GM23338 (cell line): ENCODE measurements around the gene WDR70. TPM values are rescaled to one million over a fixed set of nuclear protein-coding genes. Genes with fewer than 3 reads are reported as not detected.
A peak's percentile ranks its signal among the peaks of the same experiment; 100 is the strongest.

Source experiments
- ATAC-seq: fragments of 200-7000 bp; cut with Tn5 transposase; 3 replicates; pipeline ENCODE4 v1.9.1; 2020
- DNase-seq: peaks from one replicate; pipeline ENCODE4 v3.0.0-alpha.2; 2015; ENCODE audit warnings: low spot score
- H2AFZ ChIP-seq: fragments of 200-600 bp; sonication (generic); 2 replicates; pipeline ENCODE4 v1.8.0; 2016; ENCODE audit warnings: antibody characterized with exemption, mild to moderate bottlenecking, moderate library complexity
- H3F3A ChIP-seq: fragments of 200-600 bp; sonication (generic); replicated peaks from 2 replicates; pipeline ENCODE4 v1.8.0; 2017; ENCODE audit warnings: antibody characterized with exemption, mixed run types, low read depth
- H3K27ac ChIP-seq: fragments of 200-600 bp; sonication (generic); 2 replicates; pipeline ENCODE4 v1.6.1; 2016; ENCODE audit warnings: low read depth
- H3K27me3 ChIP-seq: fragments of 200-600 bp; sonication (generic); 2 replicates; pipeline ENCODE4 v1.8.0; 2016; ENCODE audit warnings: mild to moderate bottlenecking, mixed run types, moderate library complexity; ENCODE audit not compliant: insufficient read depth
- H3K36me3 ChIP-seq: fragments of 200-600 bp; sonication (generic); 2 replicates; pipeline ENCODE4 v1.8.0; 2016; ENCODE audit warnings: mild to moderate bottlenecking; ENCODE audit not compliant: insufficient read depth
- H3K4me1 ChIP-seq: fragments of 200-600 bp; sonication (generic); 2 replicates; pipeline ENCODE4 v1.8.0; 2016; ENCODE audit warnings: mild to moderate bottlenecking, moderate library complexity; ENCODE audit not compliant: insufficient read depth
- H3K4me2 ChIP-seq: fragments of 200-600 bp; sonication (generic); 2 replicates; pipeline ENCODE4 v1.7.1; 2017; ENCODE audit warnings: mixed run types
- H3K4me3 ChIP-seq: fragments of 200-600 bp; sonication (generic); 2 replicates; pipeline ENCODE4 v1.6.1; 2016; ENCODE audit warnings: mixed run types
- H3K79me2 ChIP-seq: fragments of 200-600 bp; sonication (generic); replicated peaks from 2 replicates; pipeline ENCODE4 v1.8.0; 2017; ENCODE audit warnings: mild to moderate bottlenecking; ENCODE audit not compliant: insufficient read depth
- H3K9me2 ChIP-seq: fragments of 200-600 bp; sonication (generic); 2 replicates; pipeline ENCODE4 v1.8.0; 2017; ENCODE audit not compliant: insufficient read depth
- H4K20me1 ChIP-seq: fragments of 200-600 bp; sonication (generic); replicated peaks from 2 replicates; pipeline ENCODE4 v1.8.0; 2017; ENCODE audit warnings: mild to moderate bottlenecking; ENCODE audit not compliant: insufficient read depth
- H3K27ac Mint-ChIP-seq: 2 replicates; pipeline ENCODE4 v1.8.0; 2020; ENCODE audit warnings: inconsistent platforms, mild to moderate bottlenecking, moderate library complexity, mixed read lengths
- H3K27me3 Mint-ChIP-seq: 3 replicates; pipeline ENCODE4 v1.8.0; 2022; ENCODE audit warnings: low read depth, mild to moderate bottlenecking, moderate library complexity, mixed read lengths, inconsistent platforms; ENCODE audit not compliant: insufficient read depth, poor library complexity
- H3K36me3 Mint-ChIP-seq: 3 replicates; pipeline ENCODE4 v1.8.0; 2021; ENCODE audit warnings: low read depth, mild to moderate bottlenecking, inconsistent platforms, moderate library complexity, mixed read lengths
- H3K4me1 Mint-ChIP-seq: 3 replicates; pipeline ENCODE4 v1.8.0; 2020; ENCODE audit warnings: mild to moderate bottlenecking, inconsistent platforms, mixed read lengths
- H3K4me3 Mint-ChIP-seq: 3 replicates; pipeline ENCODE4 v1.8.0; 2021; ENCODE audit warnings: moderate library complexity, mild to moderate bottlenecking, inconsistent platforms, mixed read lengths
- H3K9me3 Mint-ChIP-seq: 3 replicates; pipeline ENCODE4 v1.8.0; 2020; ENCODE audit warnings: moderate library complexity, mild to moderate bottlenecking, inconsistent platforms, mixed read lengths
- CREB1 ChIP-seq: fragments of 250-450 bp; sonication (Bioruptor Pico); IDR thresholded peaks from 2 replicates; pipeline ENCODE4 v1.5.0; 2020; ENCODE audit warnings: low read depth, mild to moderate bottlenecking, moderate library complexity
- EZH2 ChIP-seq: fragments of 200-600 bp; sonication (generic); IDR thresholded peaks from one replicate; pipeline ENCODE4 v1.8.0; 2017; ENCODE audit warnings: antibody characterized with exemption, mild to moderate bottlenecking, low read depth; ENCODE audit not compliant: unreplicated experiment
- EZH2phosphoT487 ChIP-seq: fragments of 200-600 bp; sonication (generic); IDR thresholded peaks from one replicate; pipeline ENCODE4 v1.8.1; 2018; ENCODE audit warnings: antibody characterized with exemption; ENCODE audit not compliant: unreplicated experiment
- JUNB ChIP-seq: IDR thresholded peaks from one replicate; pipeline ENCODE4 v1.6.1; 2016; ENCODE audit warnings: antibody characterized with exemption; ENCODE audit not compliant: unreplicated experiment
- NANOG ChIP-seq: IDR thresholded peaks from 2 replicates; pipeline ENCODE4 v1.6.1; 2016; ENCODE audit warnings: antibody characterized with exemption, borderline replicate concordance
- POLR2AphosphoS5 ChIP-seq: IDR thresholded peaks from 2 replicates; pipeline ENCODE4 v1.6.1; 2016; ENCODE audit warnings: antibody characterized with exemption, low read depth
- STAT1 ChIP-seq: IDR thresholded peaks from one replicate; pipeline ENCODE4 v1.6.1; 2016; ENCODE audit warnings: antibody characterized with exemption; ENCODE audit not compliant: unreplicated experiment
- ZNF114 ChIP-seq: fragments of 250-450 bp; sonication (Bioruptor Pico); IDR thresholded peaks from 2 replicates; pipeline ENCODE4 v1.5.0; 2020; ENCODE audit warnings: mild to moderate bottlenecking, moderate library complexity
- ZNF331 ChIP-seq: fragments of 250-450 bp; sonication (Bioruptor Pico); IDR thresholded peaks from 2 replicates; pipeline ENCODE4 v1.5.0; 2020; ENCODE audit warnings: low read depth, mild to moderate bottlenecking, moderate library complexity
- polyA plus RNA-seq: library from polyadenylated mRNA; unstranded; fragments of >200 nt; fragmentation: Nextera tagmentation; extraction: Ambion mirVana; gene quantifications from 2 replicates; pipeline ENCODE4 v1.2.1, GENCODE V29; 2016
- total RNA-seq: library from RNA; depleted of rRNA; stranded (reverse); fragments of >200 nt; shearing (Covaris generic); gene quantifications from 2 replicates; pipeline ENCODE4 v1.2.3, GENCODE V29; 2014
- TF ChIP-seq, protein P1 (sequence below): IDR thresholded peaks from 2 replicates; pipeline ENCODE4 v1.6.1; 2016; ENCODE audit warnings: antibody characterized with exemption
- TF ChIP-seq, protein P2 (sequence below): fragments of 250-450 bp; sonication (Bioruptor Pico); IDR thresholded peaks from 2 replicates; pipeline ENCODE4 v1.5.0; 2020; ENCODE audit warnings: mild to moderate bottlenecking, moderate library complexity
- TF ChIP-seq, protein P3 (sequence below), 2 experiments: fragments of 200-600 bp in 1 of 2; sonication (generic) in 1 of 2; conservative IDR thresholded peaks; 2 replicates each; pipeline versions ENCODE4 v1.5.1 to v1.6.1; 2016 to 2017; ENCODE audit warnings: antibody characterized with exemption in 2 of 2, low read depth in 2 of 2, mild to moderate bottlenecking in 2 of 2, moderate library complexity in 1 of 2
- TF ChIP-seq, protein P4 (sequence below): IDR thresholded peaks from one replicate; pipeline ENCODE4 v1.6.1; 2018; ENCODE audit warnings: antibody characterized with exemption; ENCODE audit not compliant: unreplicated experiment

Gene WDR70
- total and polyA plus RNA-seq, 2 experiments from 2014 or later = 34.9 to 86.7 TPM

DNA sequence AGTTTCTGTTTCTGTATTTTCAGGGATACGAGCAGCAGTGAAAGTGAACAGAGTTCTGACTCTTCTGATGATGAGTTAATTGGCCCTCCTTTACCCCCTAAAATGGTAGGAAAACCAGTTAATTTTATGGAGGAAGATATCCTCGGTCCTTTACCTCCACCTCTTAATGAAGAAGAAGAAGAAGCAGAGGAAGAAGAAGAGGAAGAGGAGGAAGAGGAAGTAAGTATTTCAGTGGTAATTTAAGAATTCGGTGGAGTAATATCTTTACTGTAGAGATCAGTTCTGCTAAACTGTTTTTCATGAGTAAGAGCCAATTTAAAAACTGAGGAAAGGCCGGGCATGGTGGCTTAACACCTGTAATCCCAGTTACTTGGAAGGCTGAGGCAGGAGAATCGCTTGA is 17.2 kb downstream of the WDR70 start (continued):
- no peak for TF ChIP-seq POLR2AphosphoS5
- TF ChIP-seq JUNB = no peak
- no peak for TF ChIP-seq EZH2phosphoT487
- TF ChIP-seq ZNF331 (CRISPR knock-in tag) = no peak

DNA sequence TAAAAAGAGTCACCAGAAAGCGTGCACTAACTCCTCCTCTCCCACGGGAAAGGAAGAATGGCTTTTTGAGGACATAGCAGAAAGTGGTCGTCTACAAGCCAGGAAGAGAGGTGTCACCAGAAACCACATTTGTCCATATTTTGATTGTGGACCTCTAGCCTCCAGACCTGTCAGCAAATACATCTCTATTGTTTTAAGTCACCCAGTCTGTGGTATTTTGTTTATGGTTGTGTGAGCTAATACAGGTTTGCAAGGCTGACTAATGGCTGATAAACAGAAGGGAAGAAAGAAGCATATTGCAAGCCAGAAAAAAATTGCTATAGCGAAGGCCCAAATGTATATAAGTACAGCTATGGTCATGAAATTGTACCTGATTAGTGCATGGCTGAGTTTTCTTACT is 21.4 kb downstream of the WDR70 start:
- TF ChIP-seq, protein P1, sequence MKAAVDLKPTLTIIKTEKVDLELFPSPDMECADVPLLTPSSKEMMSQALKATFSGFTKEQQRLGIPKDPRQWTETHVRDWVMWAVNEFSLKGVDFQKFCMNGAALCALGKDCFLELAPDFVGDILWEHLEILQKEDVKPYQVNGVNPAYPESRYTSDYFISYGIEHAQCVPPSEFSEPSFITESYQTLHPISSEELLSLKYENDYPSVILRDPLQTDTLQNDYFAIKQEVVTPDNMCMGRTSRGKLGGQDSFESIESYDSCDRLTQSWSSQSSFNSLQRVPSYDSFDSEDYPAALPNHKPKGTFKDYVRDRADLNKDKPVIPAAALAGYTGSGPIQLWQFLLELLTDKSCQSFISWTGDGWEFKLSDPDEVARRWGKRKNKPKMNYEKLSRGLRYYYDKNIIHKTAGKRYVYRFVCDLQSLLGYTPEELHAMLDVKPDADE = no peak
- TF ChIP-seq ZNF331 (CRISPR knock-in tag) (no peak), EZH2 (no peak), NANOG (no peak), STAT1 (no peak), POLR2AphosphoS5 (no peak), JUNB (no peak), EZH2phosphoT487 (no peak), CREB1 (CRISPR knock-in tag) (no peak), ZNF114 (CRISPR knock-in tag) (no peak)
- TF ChIP-seq, protein P2, sequence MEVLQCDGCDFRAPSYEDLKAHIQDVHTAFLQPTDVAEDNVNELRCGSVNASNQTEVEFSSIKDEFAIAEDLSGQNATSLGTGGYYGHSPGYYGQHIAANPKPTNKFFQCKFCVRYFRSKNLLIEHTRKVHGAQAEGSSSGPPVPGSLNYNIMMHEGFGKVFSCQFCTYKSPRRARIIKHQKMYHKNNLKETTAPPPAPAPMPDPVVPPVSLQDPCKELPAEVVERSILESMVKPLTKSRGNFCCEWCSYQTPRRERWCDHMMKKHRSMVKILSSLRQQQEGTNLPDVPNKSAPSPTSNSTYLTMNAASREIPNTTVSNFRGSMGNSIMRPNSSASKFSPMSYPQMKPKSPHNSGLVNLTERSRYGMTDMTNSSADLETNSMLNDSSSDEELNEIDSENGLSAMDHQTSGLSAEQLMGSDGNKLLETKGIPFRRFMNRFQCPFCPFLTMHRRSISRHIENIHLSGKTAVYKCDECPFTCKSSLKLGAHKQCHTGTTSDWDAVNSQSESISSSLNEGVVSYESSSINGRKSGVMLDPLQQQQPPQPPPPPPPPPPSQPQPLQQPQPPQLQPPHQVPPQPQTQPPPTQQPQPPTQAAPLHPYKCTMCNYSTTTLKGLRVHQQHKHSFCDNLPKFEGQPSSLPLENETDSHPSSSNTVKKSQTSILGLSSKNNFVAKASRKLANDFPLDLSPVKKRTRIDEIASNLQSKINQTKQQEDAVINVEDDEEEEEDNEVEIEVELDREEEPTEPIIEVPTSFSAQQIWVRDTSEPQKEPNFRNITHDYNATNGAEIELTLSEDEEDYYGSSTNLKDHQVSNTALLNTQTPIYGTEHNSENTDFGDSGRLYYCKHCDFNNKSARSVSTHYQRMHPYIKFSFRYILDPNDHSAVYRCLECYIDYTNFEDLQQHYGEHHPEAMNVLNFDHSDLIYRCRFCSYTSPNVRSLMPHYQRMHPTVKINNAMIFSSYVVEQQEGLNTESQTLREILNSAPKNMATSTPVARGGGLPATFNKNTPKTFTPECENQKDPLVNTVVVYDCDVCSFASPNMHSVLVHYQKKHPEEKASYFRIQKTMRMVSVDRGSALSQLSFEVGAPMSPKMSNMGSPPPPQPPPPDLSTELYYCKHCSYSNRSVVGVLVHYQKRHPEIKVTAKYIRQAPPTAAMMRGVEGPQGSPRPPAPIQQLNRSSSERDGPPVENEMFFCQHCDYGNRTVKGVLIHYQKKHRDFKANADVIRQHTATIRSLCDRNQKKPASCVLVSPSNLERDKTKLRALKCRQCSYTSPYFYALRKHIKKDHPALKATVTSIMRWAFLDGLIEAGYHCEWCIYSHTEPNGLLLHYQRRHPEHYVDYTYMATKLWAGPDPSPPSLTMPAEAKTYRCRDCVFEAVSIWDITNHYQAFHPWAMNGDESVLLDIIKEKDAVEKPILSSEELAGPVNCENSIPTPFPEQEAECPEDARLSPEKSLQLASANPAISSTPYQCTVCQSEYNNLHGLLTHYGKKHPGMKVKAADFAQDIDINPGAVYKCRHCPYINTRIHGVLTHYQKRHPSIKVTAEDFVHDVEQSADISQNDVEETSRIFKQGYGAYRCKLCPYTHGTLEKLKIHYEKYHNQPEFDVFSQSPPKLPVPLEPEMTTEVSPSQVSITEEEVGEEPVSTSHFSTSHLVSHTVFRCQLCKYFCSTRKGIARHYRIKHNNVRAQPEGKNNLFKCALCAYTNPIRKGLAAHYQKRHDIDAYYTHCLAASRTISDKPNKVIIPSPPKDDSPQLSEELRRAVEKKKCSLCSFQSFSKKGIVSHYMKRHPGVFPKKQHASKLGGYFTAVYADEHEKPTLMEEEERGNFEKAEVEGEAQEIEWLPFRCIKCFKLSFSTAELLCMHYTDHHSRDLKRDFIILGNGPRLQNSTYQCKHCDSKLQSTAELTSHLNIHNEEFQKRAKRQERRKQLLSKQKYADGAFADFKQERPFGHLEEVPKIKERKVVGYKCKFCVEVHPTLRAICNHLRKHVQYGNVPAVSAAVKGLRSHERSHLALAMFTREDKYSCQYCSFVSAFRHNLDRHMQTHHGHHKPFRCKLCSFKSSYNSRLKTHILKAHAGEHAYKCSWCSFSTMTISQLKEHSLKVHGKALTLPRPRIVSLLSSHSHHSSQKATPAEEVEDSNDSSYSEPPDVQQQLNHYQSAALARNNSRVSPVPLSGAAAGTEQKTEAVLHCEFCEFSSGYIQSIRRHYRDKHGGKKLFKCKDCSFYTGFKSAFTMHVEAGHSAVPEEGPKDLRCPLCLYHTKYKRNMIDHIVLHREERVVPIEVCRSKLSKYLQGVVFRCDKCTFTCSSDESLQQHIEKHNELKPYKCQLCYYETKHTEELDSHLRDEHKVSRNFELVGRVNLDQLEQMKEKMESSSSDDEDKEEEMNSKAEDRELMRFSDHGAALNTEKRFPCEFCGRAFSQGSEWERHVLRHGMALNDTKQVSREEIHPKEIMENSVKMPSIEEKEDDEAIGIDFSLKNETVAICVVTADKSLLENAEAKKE (CRISPR knock-in tag) = no peak
- TF ChIP-seq, protein P3, sequence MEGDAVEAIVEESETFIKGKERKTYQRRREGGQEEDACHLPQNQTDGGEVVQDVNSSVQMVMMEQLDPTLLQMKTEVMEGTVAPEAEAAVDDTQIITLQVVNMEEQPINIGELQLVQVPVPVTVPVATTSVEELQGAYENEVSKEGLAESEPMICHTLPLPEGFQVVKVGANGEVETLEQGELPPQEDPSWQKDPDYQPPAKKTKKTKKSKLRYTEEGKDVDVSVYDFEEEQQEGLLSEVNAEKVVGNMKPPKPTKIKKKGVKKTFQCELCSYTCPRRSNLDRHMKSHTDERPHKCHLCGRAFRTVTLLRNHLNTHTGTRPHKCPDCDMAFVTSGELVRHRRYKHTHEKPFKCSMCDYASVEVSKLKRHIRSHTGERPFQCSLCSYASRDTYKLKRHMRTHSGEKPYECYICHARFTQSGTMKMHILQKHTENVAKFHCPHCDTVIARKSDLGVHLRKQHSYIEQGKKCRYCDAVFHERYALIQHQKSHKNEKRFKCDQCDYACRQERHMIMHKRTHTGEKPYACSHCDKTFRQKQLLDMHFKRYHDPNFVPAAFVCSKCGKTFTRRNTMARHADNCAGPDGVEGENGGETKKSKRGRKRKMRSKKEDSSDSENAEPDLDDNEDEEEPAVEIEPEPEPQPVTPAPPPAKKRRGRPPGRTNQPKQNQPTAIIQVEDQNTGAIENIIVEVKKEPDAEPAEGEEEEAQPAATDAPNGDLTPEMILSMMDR (conservative IDR thresholded peaks at IDR 0.05; ENCODE audit: low read depth in 2 of 2) = no peak
- TF ChIP-seq, protein P4, sequence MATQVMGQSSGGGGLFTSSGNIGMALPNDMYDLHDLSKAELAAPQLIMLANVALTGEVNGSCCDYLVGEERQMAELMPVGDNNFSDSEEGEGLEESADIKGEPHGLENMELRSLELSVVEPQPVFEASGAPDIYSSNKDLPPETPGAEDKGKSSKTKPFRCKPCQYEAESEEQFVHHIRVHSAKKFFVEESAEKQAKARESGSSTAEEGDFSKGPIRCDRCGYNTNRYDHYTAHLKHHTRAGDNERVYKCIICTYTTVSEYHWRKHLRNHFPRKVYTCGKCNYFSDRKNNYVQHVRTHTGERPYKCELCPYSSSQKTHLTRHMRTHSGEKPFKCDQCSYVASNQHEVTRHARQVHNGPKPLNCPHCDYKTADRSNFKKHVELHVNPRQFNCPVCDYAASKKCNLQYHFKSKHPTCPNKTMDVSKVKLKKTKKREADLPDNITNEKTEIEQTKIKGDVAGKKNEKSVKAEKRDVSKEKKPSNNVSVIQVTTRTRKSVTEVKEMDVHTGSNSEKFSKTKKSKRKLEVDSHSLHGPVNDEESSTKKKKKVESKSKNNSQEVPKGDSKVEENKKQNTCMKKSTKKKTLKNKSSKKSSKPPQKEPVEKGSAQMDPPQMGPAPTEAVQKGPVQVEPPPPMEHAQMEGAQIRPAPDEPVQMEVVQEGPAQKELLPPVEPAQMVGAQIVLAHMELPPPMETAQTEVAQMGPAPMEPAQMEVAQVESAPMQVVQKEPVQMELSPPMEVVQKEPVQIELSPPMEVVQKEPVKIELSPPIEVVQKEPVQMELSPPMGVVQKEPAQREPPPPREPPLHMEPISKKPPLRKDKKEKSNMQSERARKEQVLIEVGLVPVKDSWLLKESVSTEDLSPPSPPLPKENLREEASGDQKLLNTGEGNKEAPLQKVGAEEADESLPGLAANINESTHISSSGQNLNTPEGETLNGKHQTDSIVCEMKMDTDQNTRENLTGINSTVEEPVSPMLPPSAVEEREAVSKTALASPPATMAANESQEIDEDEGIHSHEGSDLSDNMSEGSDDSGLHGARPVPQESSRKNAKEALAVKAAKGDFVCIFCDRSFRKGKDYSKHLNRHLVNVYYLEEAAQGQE = no peak
- DNase-seq = no peak
- Mint-ChIP-seq H3K4me1 (peaks cover 3% of the 10 kb centered on the region; the same call in 1 of the 3 replicates), H3K36me3 (peaks cover 22% of the 10 kb centered on the region), H3K4me3 (no peak overlapping the region), H3K27me3 (no peaks in the 10 kb centered on the region), H3K27ac (no peak overlapping the region), H3K9me3 (no peaks in the 10 kb centered on the region)
- no peaks in the 10 kb centered on the region for H3K27me3 ChIP-seq
- H4K20me1 ChIP-seq = peaks cover 2% of the 10 kb centered on the region; the same call in 1 of the 2 replicates
- H3K27ac ChIP-seq = peak overlapping the region; percentile 72; the same call in 1 of the 2 replicates
- H3K36me3 ChIP-seq = no peaks in the 10 kb centered on the region
- H3K4me1 ChIP-seq = peaks cover 6% of the 10 kb centered on the region
- no peak overlapping the region for H2AFZ ChIP-seq
- no peaks in the 10 kb centered on the region for H3F3A ChIP-seq
- no peaks in the 10 kb centered on the region for H3K9me2 ChIP-seq
- no peaks in the 10 kb centered on the region for H3K79me2 ChIP-seq
- ATAC-seq = no peak
- no peak overlapping the region for H3K4me2 ChIP-seq
- no peak overlapping the region for H3K4me3 ChIP-seq
